Measurements from ENCODE around the gene CSRP2.

The CSRP2 gene
- 0 reads per million in 3 donors for total RNA-seq

- peaks cover 22% of the 10 kb centered on the region for H3K27me3 ChIP-seq (replicated peaks; ENCODE audit: control insufficient read depth, insufficient read depth, low read length, poor library complexity, severe bottlenecking)
- no peak within 1 kb of the TSS for H3K27ac ChIP-seq (ENCODE audit: insufficient read depth, low read length, poor library complexity, severe bottlenecking)
- H3K4me1 ChIP-seq (ENCODE audit: control insufficient read depth, insufficient read depth, low read length, poor library complexity, severe bottlenecking): peaks cover 7% of the 10 kb centered on the region
- no peaks in the 10 kb centered on the region for H3K36me3 ChIP-seq (ENCODE audit: control insufficient read depth, insufficient read depth, low read length)
- peak; percentile 4 to 24 (median 21) for DNase-seq
- peak within 1 kb of the TSS; percentile 54 for H3K4me3 ChIP-seq (ENCODE audit: insufficient read depth, low read depth, low read length, poor library complexity, severe bottlenecking)
- no peaks in the 10 kb centered on the region for H3K9me3 ChIP-seq (ENCODE audit: control insufficient read depth, low read length)
Measured at GRCh38 chr12:76878899-76879709, at the start of gene CSRP2. Gene CSRP2 (minus strand): TSS chr12:76879019. CDS start chr12:76866260, 12,759 bp downstream.

- Histone ChIP-seq H3K9me3 (ENCODE audit: control insufficient read depth, low read length) (no peaks in the 10 kb centered on the region), H3K4me1 (ENCODE audit: control insufficient read depth, insufficient read depth, low read length, poor library complexity, severe bottlenecking) (no peaks in the 10 kb centered on the region), H3K27ac (ENCODE audit: insufficient read depth, low read length, poor library complexity, severe bottlenecking) (no peak overlapping the region), H3K27me3 (replicated peaks; ENCODE audit: control insufficient read depth, insufficient read depth, low read length, poor library complexity, severe bottlenecking) (no peaks in the 10 kb centered on the region), H3K36me3 (ENCODE audit: control insufficient read depth, insufficient read depth, low read length) (no peaks in the 10 kb centered on the region), H3K4me3 (ENCODE audit: insufficient read depth, low read depth, low read length, poor library complexity, severe bottlenecking) (no peak overlapping the region)
- DNase-seq: no peak
Measured at GRCh38 chr12:76927170-76927784, 48.5 kb upstream of the CSRP2 start.

GRCh38 chr12:76925135-76925534 is 46.3 kb upstream of the CSRP2 start:
- DNase-seq: no peak
- H3K4me3 ChIP-seq (ENCODE audit: insufficient read depth, low read depth, low read length, poor library complexity, severe bottlenecking): no peak overlapping the region
- H3K9me3 ChIP-seq (ENCODE audit: control insufficient read depth, low read length): no peaks in the 10 kb centered on the region
- H3K27me3 ChIP-seq (replicated peaks; ENCODE audit: control insufficient read depth, insufficient read depth, low read length, poor library complexity, severe bottlenecking): no peaks in the 10 kb centered on the region
- H3K4me1 ChIP-seq (ENCODE audit: control insufficient read depth, insufficient read depth, low read length, poor library complexity, severe bottlenecking): no peaks in the 10 kb centered on the region
- H3K27ac ChIP-seq (ENCODE audit: insufficient read depth, low read length, poor library complexity, severe bottlenecking): no peak overlapping the region
- no peaks in the 10 kb centered on the region for H3K36me3 ChIP-seq (ENCODE audit: control insufficient read depth, insufficient read depth, low read length)

- Histone ChIP-seq H3K9me3 (ENCODE audit: control insufficient read depth, low read length) (no peaks in the 10 kb centered on the region), H3K4me1 (ENCODE audit: control insufficient read depth, insufficient read depth, low read length, poor library complexity, severe bottlenecking) (no peaks in the 10 kb centered on the region), H3K27me3 (replicated peaks; ENCODE audit: control insufficient read depth, insufficient read depth, low read length, poor library complexity, severe bottlenecking) (no peaks in the 10 kb centered on the region), H3K4me3 (ENCODE audit: insufficient read depth, low read depth, low read length, poor library complexity, severe bottlenecking) (no peak overlapping the region), H3K36me3 (ENCODE audit: control insufficient read depth, insufficient read depth, low read length) (no peaks in the 10 kb centered on the region), H3K27ac (ENCODE audit: insufficient read depth, low read length, poor library complexity, severe bottlenecking) (no peak overlapping the region)
- no peak for DNase-seq
Measured at GRCh38 chr12:76922866-76923265, 44.0 kb upstream of the CSRP2 start.

- Histone ChIP-seq H3K9me3 (ENCODE audit: control insufficient read depth, low read length) (no peaks in the 10 kb centered on the region), H3K36me3 (ENCODE audit: control insufficient read depth, insufficient read depth, low read length) (no peaks in the 10 kb centered on the region), H3K27ac (ENCODE audit: insufficient read depth, low read length, poor library complexity, severe bottlenecking) (no peak overlapping the region), H3K27me3 (replicated peaks; ENCODE audit: control insufficient read depth, insufficient read depth, low read length, poor library complexity, severe bottlenecking) (no peaks in the 10 kb centered on the region), H3K4me1 (ENCODE audit: control insufficient read depth, insufficient read depth, low read length, poor library complexity, severe bottlenecking) (no peaks in the 10 kb centered on the region), H3K4me3 (ENCODE audit: insufficient read depth, low read depth, low read length, poor library complexity, severe bottlenecking) (no peak overlapping the region)
- DNase-seq: no peak
Measured at GRCh38 chr12:76921891-76922664, 43.3 kb upstream of the CSRP2 start.

- H3K4me3 ChIP-seq (ENCODE audit: insufficient read depth, low read depth, low read length, poor library complexity, severe bottlenecking): no peak overlapping the region
- no peaks in the 10 kb centered on the region for H3K27me3 ChIP-seq (replicated peaks; ENCODE audit: control insufficient read depth, insufficient read depth, low read length, poor library complexity, severe bottlenecking)
- H3K4me1 ChIP-seq (ENCODE audit: control insufficient read depth, insufficient read depth, low read length, poor library complexity, severe bottlenecking): no peaks in the 10 kb centered on the region
- H3K36me3 ChIP-seq (ENCODE audit: control insufficient read depth, insufficient read depth, low read length): no peaks in the 10 kb centered on the region
- no peaks in the 10 kb centered on the region for H3K9me3 ChIP-seq (ENCODE audit: control insufficient read depth, low read length)
- DNase-seq: no peak
- H3K27ac ChIP-seq (ENCODE audit: insufficient read depth, low read length, poor library complexity, severe bottlenecking): no peak overlapping the region
Measured at GRCh38 chr12:76921100-76921471, 42.3 kb upstream of the CSRP2 start.

GRCh38 chr12:76920172-76921099 is 41.6 kb upstream of the CSRP2 start:
- H3K4me1 ChIP-seq (ENCODE audit: control insufficient read depth, insufficient read depth, low read length, poor library complexity, severe bottlenecking): no peaks in the 10 kb centered on the region
- no peak overlapping the region for H3K27ac ChIP-seq (ENCODE audit: insufficient read depth, low read length, poor library complexity, severe bottlenecking)
- no peaks in the 10 kb centered on the region for H3K36me3 ChIP-seq (ENCODE audit: control insufficient read depth, insufficient read depth, low read length)
- no peak for DNase-seq
- no peak overlapping the region for H3K4me3 ChIP-seq (ENCODE audit: insufficient read depth, low read depth, low read length, poor library complexity, severe bottlenecking)
- H3K27me3 ChIP-seq (replicated peaks; ENCODE audit: control insufficient read depth, insufficient read depth, low read length, poor library complexity, severe bottlenecking): no peaks in the 10 kb centered on the region
- H3K9me3 ChIP-seq (ENCODE audit: control insufficient read depth, low read length): no peaks in the 10 kb centered on the region

- H3K27ac ChIP-seq (ENCODE audit: insufficient read depth, low read length, poor library complexity, severe bottlenecking): no peak overlapping the region
- H3K9me3 ChIP-seq (ENCODE audit: control insufficient read depth, low read length): no peaks in the 10 kb centered on the region
- no peak for DNase-seq
- no peak overlapping the region for H3K4me3 ChIP-seq (ENCODE audit: insufficient read depth, low read depth, low read length, poor library complexity, severe bottlenecking)
- H3K36me3 ChIP-seq (ENCODE audit: control insufficient read depth, insufficient read depth, low read length): no peaks in the 10 kb centered on the region
- H3K27me3 ChIP-seq (replicated peaks; ENCODE audit: control insufficient read depth, insufficient read depth, low read length, poor library complexity, severe bottlenecking): no peaks in the 10 kb centered on the region
- H3K4me1 ChIP-seq (ENCODE audit: control insufficient read depth, insufficient read depth, low read length, poor library complexity, severe bottlenecking): no peaks in the 10 kb centered on the region
Measured at GRCh38 chr12:76919383-76920171, 40.8 kb upstream of the CSRP2 start.

GRCh38 chr12:76916170-76916540 is 37.3 kb upstream of the CSRP2 start:
- Histone ChIP-seq H3K36me3 (ENCODE audit: control insufficient read depth, insufficient read depth, low read length) (no peaks in the 10 kb centered on the region), H3K4me1 (ENCODE audit: control insufficient read depth, insufficient read depth, low read length, poor library complexity, severe bottlenecking) (no peaks in the 10 kb centered on the region)

More at GRCh38 chr12:76916170-76916540, 37.3 kb upstream of the CSRP2 start:
- H3K27me3 ChIP-seq (replicated peaks; ENCODE audit: control insufficient read depth, insufficient read depth, low read length, poor library complexity, severe bottlenecking): no peaks in the 10 kb centered on the region
- H3K9me3 ChIP-seq (ENCODE audit: control insufficient read depth, low read length): no peaks in the 10 kb centered on the region
- no peak overlapping the region for H3K27ac ChIP-seq (ENCODE audit: insufficient read depth, low read length, poor library complexity, severe bottlenecking)
- no peak overlapping the region for H3K4me3 ChIP-seq (ENCODE audit: insufficient read depth, low read depth, low read length, poor library complexity, severe bottlenecking)
- DNase-seq: no peak
